ENCODE measurements around the gene HOXC13.

Gene HOXC13, protein sequence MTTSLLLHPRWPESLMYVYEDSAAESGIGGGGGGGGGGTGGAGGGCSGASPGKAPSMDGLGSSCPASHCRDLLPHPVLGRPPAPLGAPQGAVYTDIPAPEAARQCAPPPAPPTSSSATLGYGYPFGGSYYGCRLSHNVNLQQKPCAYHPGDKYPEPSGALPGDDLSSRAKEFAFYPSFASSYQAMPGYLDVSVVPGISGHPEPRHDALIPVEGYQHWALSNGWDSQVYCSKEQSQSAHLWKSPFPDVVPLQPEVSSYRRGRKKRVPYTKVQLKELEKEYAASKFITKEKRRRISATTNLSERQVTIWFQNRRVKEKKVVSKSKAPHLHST

DNA sequence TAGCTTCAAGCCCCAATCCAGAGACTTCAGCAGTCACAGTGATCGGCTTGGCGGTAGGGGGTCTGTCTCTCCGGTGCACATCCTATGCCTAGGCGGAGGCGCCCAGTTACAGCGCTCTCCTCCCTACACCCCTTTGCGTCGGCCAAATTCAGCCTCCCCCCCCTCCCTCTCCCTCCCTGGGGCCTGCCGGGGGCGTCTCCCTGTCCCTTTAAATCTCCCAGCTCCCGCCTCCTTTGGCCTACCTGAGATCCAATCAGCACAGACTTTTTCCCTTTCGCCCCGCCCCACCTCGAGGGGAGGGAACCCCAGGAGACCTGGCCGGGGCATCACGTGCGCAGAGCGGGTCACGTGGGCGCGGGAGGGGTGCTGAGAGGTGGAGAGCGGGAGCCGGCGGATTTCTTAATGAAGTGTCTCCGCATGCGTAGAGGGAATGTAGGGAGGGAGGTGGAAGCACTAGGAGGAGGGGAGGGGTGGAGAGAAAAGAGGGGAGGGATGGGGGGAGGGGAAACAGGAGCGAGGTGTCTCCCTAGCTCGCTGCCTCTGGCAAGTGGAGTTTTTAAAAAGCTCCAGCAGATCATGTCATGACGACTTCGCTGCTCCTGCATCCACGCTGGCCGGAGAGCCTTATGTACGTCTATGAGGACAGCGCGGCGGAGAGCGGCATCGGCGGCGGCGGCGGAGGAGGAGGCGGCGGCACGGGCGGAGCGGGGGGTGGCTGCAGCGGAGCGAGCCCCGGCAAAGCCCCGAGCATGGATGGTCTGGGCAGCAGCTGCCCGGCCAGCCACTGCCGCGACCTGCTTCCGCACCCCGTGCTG lies at the start of gene HOXC13:
Gene HOXC13 (plus strand): TSS at position 506 of the 815 bp plus-strand sequence. CDS start 76 bp downstream, at position 582.
- DNase-seq (ENCODE audit: low read depth): no peak

DNA sequence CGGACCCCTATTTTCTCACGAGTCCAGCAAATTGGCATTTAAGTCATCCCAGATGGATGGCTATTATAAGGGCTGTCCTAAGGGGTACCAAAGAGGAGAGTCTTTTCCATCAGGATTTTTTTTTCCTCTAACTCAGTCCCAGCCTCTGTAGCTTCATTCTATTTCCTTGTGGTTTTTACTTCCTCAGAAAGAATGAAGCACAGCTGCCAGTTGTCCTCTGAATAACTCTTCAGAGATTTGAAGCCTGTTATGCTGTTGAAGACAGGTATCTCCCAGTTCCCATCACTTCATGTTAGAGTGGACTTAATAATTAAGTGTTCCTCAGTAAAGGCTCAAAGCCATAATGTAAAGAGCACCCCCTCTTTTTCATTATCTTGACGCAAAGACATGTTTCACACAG lies 48.5 kb upstream of the HOXC13 start:
- DNase-seq (ENCODE audit: low read depth): no peak

DNA sequence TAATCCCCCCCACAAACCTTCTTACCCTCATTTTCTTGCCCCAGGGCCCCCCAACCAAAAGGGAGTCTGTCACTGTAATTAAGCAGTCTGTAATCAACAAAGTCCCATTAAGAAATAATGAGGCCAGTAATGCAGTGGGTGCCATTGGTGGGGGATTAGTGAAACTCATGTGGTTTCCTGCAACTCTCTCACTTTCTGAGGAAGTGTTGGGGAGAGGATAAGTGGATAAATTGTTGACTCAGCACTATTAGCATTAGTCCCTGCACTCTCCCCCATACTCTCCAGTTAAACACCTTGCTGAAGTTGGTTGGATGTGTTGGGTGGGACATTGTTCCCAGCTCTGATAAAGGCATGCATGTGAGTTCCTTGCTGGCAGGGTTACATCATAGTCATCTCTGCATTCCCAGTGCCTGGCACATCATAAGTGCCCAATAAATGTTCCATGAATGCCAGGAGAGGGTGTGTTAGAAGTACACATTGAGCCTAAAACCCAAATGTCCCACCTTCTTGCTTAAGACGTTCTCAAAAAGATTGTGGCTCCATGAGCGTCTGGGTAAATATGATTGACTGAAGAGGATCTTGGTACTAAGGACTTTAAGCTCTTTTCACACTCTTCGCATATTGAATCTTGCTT lies 45.8 kb upstream of the HOXC13 start:
- no peak for DNase-seq (ENCODE audit: low read depth)

DNA sequence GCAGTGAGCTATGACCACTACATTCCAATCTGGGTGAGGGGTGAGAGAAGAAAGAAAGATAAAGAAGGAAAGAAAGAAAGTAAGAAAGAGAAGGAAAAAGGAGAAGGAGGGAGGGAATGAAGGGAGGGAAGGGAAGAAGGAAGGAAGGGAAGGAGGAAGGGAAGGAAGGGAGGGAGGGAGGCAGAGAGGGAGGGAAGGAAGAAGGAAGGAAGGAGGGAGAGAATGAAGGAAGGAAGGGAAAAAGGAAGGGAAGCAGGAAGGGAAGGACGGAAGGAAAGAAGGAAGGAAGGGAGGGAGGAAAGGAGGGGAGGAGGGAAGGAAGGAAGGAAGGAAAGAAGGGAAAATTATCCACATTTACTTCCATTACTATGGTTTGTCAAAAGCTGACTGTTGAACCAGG lies 39.4 kb upstream of the HOXC13 start:
- no peak for DNase-seq (ENCODE audit: low read depth)

DNA sequence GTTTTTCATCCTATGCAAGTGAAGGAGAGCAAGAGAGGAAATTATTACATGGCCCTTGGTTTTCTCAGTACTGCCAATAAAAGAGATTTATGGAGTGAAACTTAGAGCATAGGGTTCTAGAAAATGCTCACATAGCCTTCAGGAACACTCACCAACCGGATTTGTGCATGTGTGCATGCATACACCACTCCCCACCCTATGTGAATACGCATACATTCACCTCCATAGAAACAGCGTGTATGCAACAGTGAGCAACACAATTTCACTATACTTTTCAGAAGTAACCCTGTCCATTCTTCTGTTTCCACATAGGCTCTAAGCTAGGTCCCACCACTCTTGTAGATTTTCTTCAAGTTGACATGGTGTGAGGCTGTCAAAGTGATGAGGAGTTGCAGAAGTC lies 31.5 kb upstream of the HOXC13 start:
- no peak for DNase-seq (ENCODE audit: low read depth)

DNA sequence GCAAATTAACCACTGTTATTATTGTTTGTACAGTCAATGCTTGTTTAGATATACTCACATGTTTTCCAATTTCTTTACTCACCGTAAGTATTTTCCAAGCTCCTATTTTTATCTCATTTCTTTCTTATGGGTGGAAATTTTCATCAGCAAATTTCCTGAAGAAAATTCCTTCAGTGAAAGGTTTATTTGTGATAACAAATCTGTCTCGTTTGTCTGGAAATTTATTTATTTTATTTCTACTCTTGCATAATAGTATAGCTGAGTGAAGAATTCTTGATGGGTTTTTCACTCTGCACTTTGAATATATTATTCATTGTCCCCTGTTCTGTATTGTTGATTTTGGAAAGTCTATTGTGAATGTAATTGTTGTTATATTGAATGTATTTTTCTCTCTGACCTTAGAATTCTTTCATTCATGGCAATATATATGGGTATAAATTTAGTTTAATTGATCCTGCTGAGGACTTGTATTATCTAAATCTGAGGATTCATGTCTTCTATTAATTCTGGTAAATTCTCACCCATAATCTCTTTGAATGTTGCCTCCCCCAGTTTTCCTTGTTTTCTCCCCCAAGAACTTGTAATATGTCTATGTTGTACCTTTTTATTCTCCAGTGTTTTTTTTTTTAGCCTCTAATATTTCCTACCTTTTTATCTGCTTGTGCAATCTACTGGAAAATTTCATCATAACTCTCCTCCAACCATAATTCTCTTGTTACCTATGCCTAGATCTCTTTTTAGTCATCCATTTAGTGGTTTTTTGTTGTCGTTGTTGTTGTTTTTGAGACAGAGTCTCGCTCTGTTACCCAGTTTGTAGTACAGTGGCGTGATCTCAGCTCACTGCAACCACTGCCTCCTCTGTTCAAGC lies 21.6 kb upstream of the HOXC13 start:
- DNase-seq (ENCODE audit: low read depth): no peak

DNA sequence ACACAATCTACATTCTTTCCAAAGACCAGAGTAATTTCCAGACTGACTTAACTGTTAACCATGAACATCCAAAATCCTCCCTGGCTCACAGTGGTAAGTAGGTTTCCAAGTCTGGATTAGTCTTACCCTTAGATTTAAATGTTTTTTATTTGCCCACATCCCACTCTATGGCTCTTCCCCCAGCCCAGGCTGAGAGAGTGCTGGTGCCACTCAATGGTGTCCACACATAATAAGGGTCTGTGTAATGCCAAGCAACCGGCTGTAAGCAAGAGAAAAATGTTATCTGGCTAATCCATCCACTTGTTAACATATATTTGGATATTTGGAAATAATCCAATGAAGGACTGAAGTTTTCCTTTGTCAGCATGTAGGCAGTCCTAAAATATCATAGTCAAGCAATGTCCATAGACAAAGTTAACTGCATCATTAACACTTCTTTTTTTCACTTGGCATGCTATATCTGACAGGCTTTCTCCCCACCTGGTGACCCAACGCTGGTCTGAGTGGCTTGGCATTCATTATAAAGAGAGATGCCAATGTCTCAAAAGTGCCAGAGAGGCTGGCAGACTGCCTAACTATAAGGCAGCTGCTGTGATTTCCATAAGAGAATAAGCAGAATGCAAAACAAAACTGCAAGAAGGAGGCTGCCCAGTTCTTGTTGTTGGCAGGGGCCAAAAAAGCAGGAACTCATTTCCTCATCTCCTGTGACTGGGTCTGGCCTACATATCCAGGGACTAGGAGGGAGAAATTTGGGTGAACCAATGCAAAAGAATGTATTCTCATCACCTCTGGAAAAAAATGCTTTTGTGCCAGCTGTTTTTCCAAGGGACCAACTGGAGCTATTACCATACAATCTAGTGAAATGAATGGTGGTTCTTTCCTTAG lies 13.9 kb upstream of the HOXC13 start:
- DNase-seq (ENCODE audit: low read depth): no peak

DNA sequence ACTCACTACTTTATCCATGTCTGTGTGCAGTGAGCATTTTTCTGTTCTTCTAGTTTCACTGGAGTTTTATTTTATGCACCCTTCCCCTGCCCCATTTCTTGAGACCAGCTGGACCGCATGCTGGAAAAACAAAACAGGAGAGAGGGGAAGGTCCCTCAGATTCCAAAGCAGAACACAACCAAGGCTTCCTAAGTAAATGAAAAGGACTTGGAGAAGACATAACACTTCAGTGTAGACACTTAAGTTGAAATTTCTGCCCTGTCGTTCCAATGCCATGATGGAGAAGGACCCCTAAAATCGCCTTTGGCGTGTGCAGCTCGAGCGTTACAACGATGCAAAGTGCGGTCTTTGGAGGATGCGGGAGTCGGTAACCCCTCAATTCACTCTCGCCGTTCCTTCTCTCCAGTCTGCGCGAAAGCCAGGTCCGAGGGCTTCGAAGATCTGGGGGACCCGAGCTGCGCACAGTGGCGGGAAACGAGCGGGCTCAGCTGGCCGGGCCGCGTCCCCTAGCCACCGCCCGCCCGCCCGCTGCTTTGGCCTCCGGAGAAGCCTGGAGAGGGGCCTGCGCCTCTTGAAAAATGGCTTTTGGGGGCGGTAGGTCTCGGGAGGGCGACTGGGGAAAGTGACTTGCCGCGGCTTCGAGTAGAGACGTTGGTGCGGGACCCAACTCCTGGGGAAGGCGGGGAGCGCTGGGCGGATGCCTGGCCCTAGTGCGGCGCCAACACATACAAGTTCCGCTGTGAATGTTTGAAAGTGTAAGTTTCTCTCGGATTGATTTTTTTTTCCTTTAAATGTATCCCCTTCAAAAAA lies 11.2 kb upstream of the HOXC13 start:
- no peak for DNase-seq (ENCODE audit: low read depth)

DNA sequence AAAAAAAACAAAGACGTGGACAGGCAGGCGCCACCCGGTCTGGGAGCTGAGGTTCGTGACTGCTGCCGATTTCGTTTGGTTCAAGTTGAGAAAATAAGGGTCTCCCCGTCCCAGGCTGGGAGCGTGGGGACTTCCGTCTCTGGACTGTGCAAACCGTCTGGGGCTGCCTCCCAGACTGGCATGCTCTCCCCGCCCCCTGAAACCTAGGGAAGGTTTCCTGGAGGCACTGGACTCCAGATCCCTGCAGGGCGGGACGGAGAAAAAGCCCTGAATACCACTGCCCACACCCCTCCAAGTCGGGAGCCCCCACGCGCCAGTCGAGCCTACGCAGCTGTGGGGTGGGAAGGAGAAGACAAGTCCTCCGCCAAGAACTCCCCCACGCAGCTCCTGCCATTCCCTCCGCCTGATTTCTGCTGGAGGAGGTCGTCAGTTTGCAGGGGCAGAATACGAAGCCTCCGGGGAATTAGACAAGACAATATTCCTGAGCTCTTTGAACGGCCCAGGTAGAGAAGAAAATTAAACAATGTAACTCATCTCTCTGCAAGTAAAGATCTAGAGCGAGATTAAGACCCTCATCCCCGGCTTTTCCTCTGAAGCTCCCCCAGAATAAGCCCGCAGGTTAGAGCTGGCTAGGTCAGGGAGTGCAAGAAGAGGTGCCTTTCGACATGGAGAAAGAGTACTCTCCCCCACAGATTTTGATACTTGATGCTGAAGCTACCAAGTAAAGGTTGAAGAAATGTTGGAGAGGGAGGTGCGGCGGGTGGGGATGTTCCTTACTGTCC lies 10.4 kb upstream of the HOXC13 start:
- DNase-seq (ENCODE audit: low read depth): no peak

DNA sequence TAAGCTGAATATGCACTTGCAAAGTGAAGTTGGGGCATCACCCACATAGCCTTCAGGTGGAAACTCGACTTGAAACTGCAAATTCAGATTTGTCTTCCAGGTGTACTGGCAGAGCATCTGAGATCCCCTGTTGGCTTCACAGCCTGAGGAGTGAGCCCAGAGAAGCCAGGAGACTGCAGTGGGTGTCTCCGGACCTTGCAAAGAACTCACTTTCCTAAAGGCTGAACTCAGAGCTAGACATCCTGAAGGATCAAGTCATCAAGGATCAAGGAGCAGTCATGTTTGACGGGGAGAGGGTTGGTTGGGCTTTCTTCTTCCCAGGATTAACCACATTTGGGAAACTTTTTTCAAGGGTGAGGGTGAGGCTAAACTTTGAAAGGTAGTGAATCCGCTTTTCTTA lies 9.1 kb upstream of the HOXC13 start:
- DNase-seq (ENCODE audit: low read depth): no peak

DNA sequence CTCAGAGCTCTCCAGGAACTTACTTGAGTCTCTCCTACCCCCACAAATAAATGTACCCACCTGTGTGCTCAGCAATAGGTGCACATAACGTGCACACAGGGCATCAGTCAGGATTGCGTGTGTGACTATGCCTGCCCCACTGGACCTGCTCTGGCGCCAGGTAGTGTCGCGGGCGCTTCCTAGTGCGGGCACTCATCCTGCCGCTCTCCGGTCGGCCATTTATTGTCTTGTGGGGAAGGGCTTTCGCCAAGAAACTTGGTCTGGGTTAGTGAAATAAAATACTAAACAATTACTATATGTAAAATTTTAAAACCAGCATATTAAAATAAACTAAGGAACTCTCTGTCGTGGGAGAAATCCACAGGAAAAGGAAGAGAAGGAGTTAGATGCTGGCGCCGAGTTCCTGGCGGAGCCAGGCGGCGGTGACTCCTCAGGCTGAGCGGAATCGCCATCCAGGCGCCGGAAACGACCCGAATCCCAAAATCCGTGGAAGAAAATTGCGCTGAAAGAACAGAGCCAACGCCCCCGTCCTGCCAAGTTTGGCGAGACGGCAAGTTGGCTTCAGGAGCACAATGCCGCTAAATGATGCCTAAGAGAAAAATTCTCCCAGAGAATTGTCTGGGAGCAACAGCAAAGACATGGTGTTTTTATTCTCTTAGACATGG lies 7.9 kb upstream of the HOXC13 start:
- no peak for DNase-seq (ENCODE audit: low read depth)

DNA sequence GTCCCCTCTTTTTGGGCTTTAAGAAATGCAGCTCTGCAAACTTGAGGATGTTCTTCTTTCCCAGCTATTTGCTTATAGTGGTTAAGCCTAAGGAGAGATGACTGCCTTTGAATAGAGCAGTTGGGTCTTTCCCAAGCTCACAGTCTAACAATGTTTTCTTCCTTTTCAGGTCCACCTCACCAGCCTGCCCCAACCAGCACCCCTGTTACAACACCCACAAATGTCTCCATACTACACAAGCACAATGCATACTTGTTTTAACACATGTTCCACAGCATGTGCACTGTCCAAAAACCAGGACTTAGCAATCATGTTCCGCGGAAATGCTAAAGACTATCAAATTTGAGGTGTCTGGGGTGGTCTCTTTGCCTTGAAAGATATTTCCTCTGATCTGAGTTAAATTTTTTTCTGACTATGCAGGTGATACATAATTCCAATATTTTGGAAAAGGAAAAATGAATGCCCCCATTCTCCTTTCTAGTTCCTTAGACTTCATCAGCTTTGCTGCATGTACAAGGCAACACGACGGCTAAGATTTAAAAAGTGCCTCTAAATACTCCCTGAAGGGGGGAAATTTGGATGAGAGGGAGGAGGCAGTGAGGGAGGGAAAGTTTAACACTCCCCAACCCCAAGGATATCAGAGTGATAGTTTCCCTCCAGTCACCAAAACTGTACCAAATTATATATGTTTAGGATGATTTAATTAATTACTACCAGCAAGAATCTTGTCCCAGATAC lies 6.6 kb upstream of the HOXC13 start:
- DNase-seq (ENCODE audit: low read depth): no peak

DNA sequence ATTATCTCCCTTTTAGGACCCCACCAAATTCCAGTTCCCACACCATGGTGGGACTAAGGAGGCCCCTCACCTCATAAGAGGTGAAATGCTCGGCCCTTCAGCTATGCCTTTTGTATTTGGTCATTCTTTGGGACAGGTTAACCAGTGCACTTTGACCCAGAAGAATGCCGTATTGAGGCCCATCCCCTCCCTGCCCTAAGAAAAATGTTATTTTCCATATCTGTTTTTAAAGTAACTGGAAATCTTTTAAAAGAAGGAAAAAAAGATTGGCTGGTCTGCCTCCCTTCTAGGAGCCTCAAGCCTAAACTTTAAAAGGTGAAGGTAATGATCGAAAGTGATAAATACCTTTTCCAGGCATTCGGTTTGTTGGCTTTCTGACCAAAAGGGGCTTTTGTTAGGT lies 5.7 kb upstream of the HOXC13 start:
- no peak for DNase-seq (ENCODE audit: low read depth)

DNA sequence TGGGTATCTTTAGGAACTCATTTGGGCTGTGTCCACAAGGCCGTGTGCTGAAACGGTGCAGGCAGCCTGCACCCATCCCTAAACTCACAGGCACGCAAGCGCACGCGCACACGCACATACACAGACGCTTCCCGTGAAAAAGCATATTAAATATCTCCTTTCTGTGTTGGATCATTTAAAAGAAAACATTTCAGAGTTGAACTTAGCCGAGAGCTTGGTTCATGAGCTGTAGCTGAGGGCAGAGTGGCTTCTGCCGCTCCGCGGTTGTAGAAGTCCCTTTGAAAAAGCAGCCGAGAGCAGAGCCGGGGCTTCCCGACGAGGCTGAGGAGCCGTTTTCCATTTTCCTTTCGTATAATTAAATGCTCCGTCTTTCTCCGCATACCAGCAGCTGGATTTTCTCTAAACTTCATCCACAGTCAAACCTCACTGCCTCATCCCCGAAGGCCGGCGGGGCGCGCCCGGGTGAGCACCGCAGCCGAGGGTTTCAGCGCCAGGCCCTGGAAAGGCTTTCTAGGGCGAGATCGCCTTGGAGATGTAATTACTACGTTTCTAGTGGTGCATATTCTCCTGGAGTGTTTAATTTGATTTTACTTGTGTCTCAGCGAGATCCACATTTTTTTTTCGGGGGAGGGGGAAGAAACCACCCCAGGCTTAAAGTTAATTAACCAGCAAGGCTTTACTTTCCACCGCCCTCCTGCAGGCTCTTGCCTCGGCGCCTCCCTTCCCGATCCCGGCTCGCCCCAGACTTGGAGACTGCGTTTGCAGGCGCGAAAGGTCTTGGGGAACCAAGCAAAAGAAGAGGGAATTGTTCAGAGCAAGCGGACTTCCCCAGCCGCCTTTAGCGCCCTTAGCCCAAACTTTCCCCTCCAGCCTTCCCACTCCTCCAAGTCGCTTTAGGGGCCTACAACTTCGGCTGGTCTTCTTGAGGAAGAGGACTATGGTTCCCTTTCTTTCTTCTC lies 3.0 kb upstream of the HOXC13 start:
- no peak for DNase-seq (ENCODE audit: low read depth)

DNA sequence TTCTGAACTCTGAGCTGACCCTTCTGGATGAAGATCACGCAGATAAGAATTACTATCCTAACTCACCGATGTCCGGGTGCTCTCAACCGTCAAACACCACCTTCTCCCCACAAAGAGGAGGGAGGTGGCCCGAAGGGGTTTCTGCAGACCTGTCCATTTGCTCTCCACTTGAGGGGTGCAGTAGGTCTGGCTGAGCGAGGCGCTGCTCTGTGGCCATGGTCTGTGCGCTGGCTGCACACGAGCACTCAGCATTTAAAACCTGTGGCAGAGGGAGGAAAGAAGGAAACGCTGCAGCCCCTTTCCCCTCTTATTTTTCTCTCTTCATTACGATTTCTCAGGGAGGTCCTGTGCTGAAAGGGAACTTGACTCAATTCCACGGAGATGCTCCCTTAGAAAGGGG lies 1.5 kb upstream of the HOXC13 start:
- DNase-seq (ENCODE audit: low read depth): no peak

DNA sequence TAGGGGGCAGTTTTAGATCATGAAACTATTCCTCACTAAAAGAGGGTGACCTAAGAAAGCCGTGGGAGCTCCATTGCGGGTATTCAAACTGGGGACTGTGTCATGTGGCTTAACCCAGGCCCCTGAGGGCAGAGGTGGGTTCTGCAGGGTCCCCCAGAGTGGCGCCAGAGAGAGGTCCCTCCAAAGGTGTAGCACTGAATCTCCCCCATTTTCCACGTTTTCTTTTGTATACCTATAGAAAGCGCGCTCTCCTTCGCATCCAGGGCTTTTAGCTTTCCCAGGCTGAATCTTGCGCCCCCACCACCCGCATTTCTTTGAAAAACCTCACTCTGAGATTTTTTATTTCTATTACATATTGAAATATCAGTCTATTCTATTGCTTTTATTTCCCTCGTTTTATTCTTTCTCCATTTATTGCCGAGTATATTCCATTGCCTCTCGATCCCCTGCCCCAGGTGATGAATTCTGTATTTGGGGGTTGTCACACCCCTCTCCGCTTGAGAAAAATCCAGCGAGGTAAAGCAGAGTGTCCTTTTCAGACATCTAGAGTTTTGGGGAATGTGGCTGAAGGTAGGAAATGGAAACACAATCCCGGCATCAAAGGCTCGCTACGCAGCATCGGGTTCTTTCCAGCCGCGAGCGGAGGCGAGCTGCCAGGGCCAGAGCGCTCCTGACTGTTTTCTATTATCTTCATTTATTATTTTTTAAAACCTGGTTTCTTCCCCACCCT lies 870 bp upstream of the HOXC13 start:
- DNase-seq (ENCODE audit: low read depth): no peak

Data from CMK (cell line).